Fibroblast of lung (primary cell): ENCODE measurements around the gene MAMLD1. TPM values are rescaled to one million over a fixed set of nuclear protein-coding genes. Genes with fewer than 3 reads are reported as not detected.

ENCODE experiments used
- DNase-seq, 2 donors: peaks; one replicate each; pipeline versions ENCODE4 v3.0.0 to v3.0.0-alpha.2; 2010; ENCODE audit warnings: low read depth in 2 of 2
- H2AFZ ChIP-seq: 2 replicates; pipeline ENCODE4 v1.5.1; 2012; ENCODE audit warnings: low read length, control low read depth, inconsistent platforms
- H3K27ac ChIP-seq: 2 replicates; pipeline ENCODE4 v1.5.1; 2011; ENCODE audit warnings: low read length, control low read depth; ENCODE audit not compliant: insufficient read depth
- H3K27me3 ChIP-seq: 2 replicates; pipeline ENCODE4 v1.5.1; 2011; ENCODE audit warnings: mild to moderate bottlenecking, low read length; ENCODE audit not compliant: control insufficient read depth, insufficient read depth
- H3K36me3 ChIP-seq: 2 replicates; pipeline ENCODE4 v1.5.1; 2011; ENCODE audit warnings: low read length; ENCODE audit not compliant: control insufficient read depth, insufficient read depth
- H3K4me1 ChIP-seq: 2 replicates; pipeline ENCODE4 v1.5.1; 2011; ENCODE audit warnings: low read length; ENCODE audit not compliant: control insufficient read depth, insufficient read depth; ENCODE audit errors: extremely low read depth
- H3K4me2 ChIP-seq: 2 replicates; pipeline ENCODE4 v1.5.1; 2011; ENCODE audit warnings: low read length, control low read depth; ENCODE audit not compliant: insufficient read depth; ENCODE audit errors: extremely low read depth
- H3K4me3 ChIP-seq, 4 experiments: fragments of 200-600 bp in 1 of 4; sonication (generic) in 1 of 4; replicated peaks in 1 of 4; 2 replicates each; pipeline ENCODE4 v1.5.1; 2011 to 2016; ENCODE audit warnings: low read length in 4 of 4, low read depth in 3 of 4, mild to moderate bottlenecking in 3 of 4, control low read depth in 2 of 4, inconsistent platforms in 1 of 4, mixed read lengths in 1 of 4; ENCODE audit not compliant: insufficient read depth in 1 of 4; ENCODE audit errors: control extremely low read depth in 1 of 4
- H3K79me2 ChIP-seq: 2 replicates; pipeline ENCODE4 v1.5.1; 2012; ENCODE audit warnings: mild to moderate bottlenecking, low read length, inconsistent platforms; ENCODE audit not compliant: control insufficient read depth, insufficient read depth
- H3K9ac ChIP-seq: 2 replicates; pipeline ENCODE4 v1.5.1; 2011; ENCODE audit warnings: mild to moderate bottlenecking, low read length, control low read depth; ENCODE audit not compliant: insufficient read depth
- H3K9me3 ChIP-seq: 2 replicates; pipeline ENCODE4 v1.5.1; 2012; ENCODE audit warnings: low read depth, low read length; ENCODE audit not compliant: control insufficient read depth, insufficient read depth
- H4K20me1 ChIP-seq: 2 replicates; pipeline ENCODE4 v1.5.1; 2011; ENCODE audit warnings: low read length; ENCODE audit not compliant: control insufficient read depth, insufficient read depth; ENCODE audit errors: extremely low read depth
- CTCF ChIP-seq, 2 donors: IDR thresholded peaks in 1 of 2; conservative IDR thresholded peaks in 1 of 2; 1 replicate in 1 of 2; 2 replicates in 1 of 2; pipeline ENCODE4 v1.5.1; 2011 to 2012; ENCODE audit warnings: low read length in 2 of 2, control low read depth in 1 of 2, inconsistent platforms in 1 of 2, low read depth in 1 of 2, mild to moderate bottlenecking in 1 of 2
- EZH2 ChIP-seq: IDR thresholded peaks from 2 replicates; pipeline ENCODE4 v1.5.1; 2012; ENCODE audit warnings: low read length, control low read depth, mild to moderate bottlenecking; ENCODE audit errors: missing control alignments
- polyA plus RNA-seq, 2 donors: library from polyadenylated mRNA; depleted of rRNA in 1 of 2; stranded (reverse) in 1 of 2; unstranded in 1 of 2; fragments of >200 nt; gene quantifications; 2 replicates each; pipeline ENCODE4 v1.2.1, GENCODE V29; 2011 to 2012; ENCODE audit warnings: missing spikeins in 1 of 2
- total RNA-seq: library from RNA; depleted of rRNA; stranded (reverse); fragments of >200 nt; gene quantifications from 2 replicates; pipeline ENCODE4 v1.2.1, GENCODE V29; 2014

MAMLD1 gene
- total and polyA plus RNA-seq, 2 donors (not counting 1 experiment from before 2014, with no cell fraction given): 3.6 to 15.5 TPM

- Histone ChIP-seq H2AFZ (no peak overlapping the region), H3K4me3 (no peak overlapping the region), H3K9me3 (no peaks in the 10 kb centered on the region), H3K4me2 (no peak overlapping the region), H3K27ac (no peak overlapping the region), H4K20me1 (no peaks in the 10 kb centered on the region), H3K9ac (no peak overlapping the region), H3K4me1 (no peaks in the 10 kb centered on the region), H3K27me3 (no peaks in the 10 kb centered on the region), H3K36me3 (no peaks in the 10 kb centered on the region), H3K79me2 (no peaks in the 10 kb centered on the region)
- TF ChIP-seq EZH2: no peak
- no peak for TF ChIP-seq CTCF (conservative IDR thresholded peaks at IDR 0.05 in 1 of 2, IDR thresholded peaks at IDR 0.05 in 1 of 2; ENCODE audit: low read depth in 1 of 2, low read length in 2 of 2)
- DNase-seq: no peak
Measured at GRCh38 chrX:150526692-150527091, 163.6 kb downstream of the MAMLD1 start.

- Histone ChIP-seq H3K27ac (no peak overlapping the region), H3K9me3 (no peaks in the 10 kb centered on the region), H3K4me1 (no peaks in the 10 kb centered on the region), H4K20me1 (no peaks in the 10 kb centered on the region), H3K79me2 (no peaks in the 10 kb centered on the region), H3K27me3 (no peaks in the 10 kb centered on the region), H3K4me3 (no peak overlapping the region), H3K36me3 (no peaks in the 10 kb centered on the region), H3K4me2 (no peak overlapping the region), H3K9ac (no peak overlapping the region), H2AFZ (no peak overlapping the region)
- no peak for DNase-seq
- TF ChIP-seq EZH2: no peak
- no peak for TF ChIP-seq CTCF (conservative IDR thresholded peaks at IDR 0.05 in 1 of 2, IDR thresholded peaks at IDR 0.05 in 1 of 2; ENCODE audit: low read depth in 1 of 2, low read length in 2 of 2)
Measured at GRCh38 chrX:150527108-150527507, 164.0 kb downstream of the MAMLD1 start.

- no peak overlapping the region for H3K27ac ChIP-seq
- H3K4me2 ChIP-seq: no peak overlapping the region
- TF ChIP-seq EZH2: no peak
- no peak for TF ChIP-seq CTCF (conservative IDR thresholded peaks at IDR 0.05 in 1 of 2, IDR thresholded peaks at IDR 0.05 in 1 of 2; ENCODE audit: low read depth in 1 of 2, low read length in 2 of 2)
- no peak for DNase-seq
- no peaks in the 10 kb centered on the region for H3K79me2 ChIP-seq
- no peaks in the 10 kb centered on the region for H4K20me1 ChIP-seq
- no peaks in the 10 kb centered on the region for H3K9me3 ChIP-seq
- H3K9ac ChIP-seq: no peak overlapping the region
- no peak overlapping the region for H3K4me3 ChIP-seq
- no peak overlapping the region for H2AFZ ChIP-seq
- no peaks in the 10 kb centered on the region for H3K36me3 ChIP-seq
- no peaks in the 10 kb centered on the region for H3K27me3 ChIP-seq
- H3K4me1 ChIP-seq: no peaks in the 10 kb centered on the region
Measured at GRCh38 chrX:150529587-150529986, 166.5 kb downstream of the MAMLD1 start.
